ENCODE data around the gene PTPRM. TPM values are rescaled to one million over a fixed set of nuclear protein-coding genes. Genes with fewer than 3 reads are reported as not detected.

The PTPRM gene
- total RNA-seq, 2 donors from 2014 or later, result 80.1 to 106 TPM

GRCh38 chr18:8162802-8163201, 595.7 kb downstream of the PTPRM start:
- H3K9me3 ChIP-seq, result no peaks in the 10 kb centered on the region
- no peak for DNase-seq (ENCODE audit: low spot score)
- peaks cover 0 to 9% of the 10 kb centered on the region in 2 donors for H3K4me1 ChIP-seq
- no peak overlapping the region for H3K27ac ChIP-seq
- no peak overlapping the region for H3K4me3 ChIP-seq
- no peaks in the 10 kb centered on the region for H3K36me3 ChIP-seq
- no peaks in the 10 kb centered on the region for H3K27me3 ChIP-seq
- no peak for TF ChIP-seq CTCF (IDR thresholded peaks at IDR 0.05)

GRCh38 chr18:8163286-8163959, 596.3 kb downstream of the PTPRM start:
- Histone ChIP-seq H3K27ac (no peak overlapping the region), H3K9me3 (no peaks in the 10 kb centered on the region), H3K36me3 (no peaks in the 10 kb centered on the region), H3K4me3 (no peak overlapping the region), H3K4me1 (peaks cover 0 to 10% of the 10 kb centered on the region in 2 donors), H3K27me3 (no peaks in the 10 kb centered on the region)
- no peak for DNase-seq (ENCODE audit: low spot score)
- no peak for TF ChIP-seq CTCF (IDR thresholded peaks at IDR 0.05)

- no peaks in the 10 kb centered on the region for H3K36me3 ChIP-seq
- no peak for DNase-seq (ENCODE audit: low spot score)
- no peak overlapping the region for H3K27ac ChIP-seq
- H3K9me3 ChIP-seq, result no peaks in the 10 kb centered on the region
- peaks cover 0 to 10% of the 10 kb centered on the region in 2 donors for H3K4me1 ChIP-seq
- no peak overlapping the region for H3K4me3 ChIP-seq
- no peak for TF ChIP-seq CTCF (IDR thresholded peaks at IDR 0.05)
- no peaks in the 10 kb centered on the region for H3K27me3 ChIP-seq
These were observed 598.0 kb downstream of the PTPRM start for GRCh38 chr18:8165095-8165494.

GRCh38 chr18:8167026-8167425, 599.9 kb downstream of the PTPRM start:
- Histone ChIP-seq H3K27ac (no peak overlapping the region), H3K36me3 (no peaks in the 10 kb centered on the region), H3K27me3 (no peaks in the 10 kb centered on the region), H3K4me3 (no peak overlapping the region), H3K4me1 (peaks cover 0 to 10% of the 10 kb centered on the region in 2 donors), H3K9me3 (no peaks in the 10 kb centered on the region)
- DNase-seq (ENCODE audit: low spot score), result no peak
- no peak for TF ChIP-seq CTCF (IDR thresholded peaks at IDR 0.05)

GRCh38 chr18:8167673-8168072, 600.6 kb downstream of the PTPRM start:
- Histone ChIP-seq H3K36me3 (no peaks in the 10 kb centered on the region), H3K4me1 (peaks cover 0 to 10% of the 10 kb centered on the region in 2 donors), H3K27me3 (no peaks in the 10 kb centered on the region), H3K4me3 (no peak overlapping the region), H3K27ac (no peak overlapping the region), H3K9me3 (no peaks in the 10 kb centered on the region)
- TF ChIP-seq CTCF (IDR thresholded peaks at IDR 0.05), result no peak
- no peak for DNase-seq (ENCODE audit: low spot score)

GRCh38 chr18:8169722-8170121, 602.6 kb downstream of the PTPRM start:
- no peak for TF ChIP-seq CTCF (IDR thresholded peaks at IDR 0.05)
- Histone ChIP-seq H3K27ac (no peak overlapping the region), H3K4me3 (no peak overlapping the region), H3K4me1 (peaks cover 0 to 10% of the 10 kb centered on the region in 2 donors), H3K9me3 (no peaks in the 10 kb centered on the region), H3K27me3 (no peaks in the 10 kb centered on the region), H3K36me3 (no peaks in the 10 kb centered on the region)
- no peak for DNase-seq (ENCODE audit: low spot score)

Data from right atrium auricular region (tissue), 2 donors.